Panc1 (cell line): Measurements from ENCODE around the gene COP1. TPM values are rescaled to one million over a fixed set of nuclear protein-coding genes. Genes with fewer than 3 reads are reported as not detected.

ENCODE experiments used
- ATAC-seq: fragments of 200-7000 bp; cut with Tn5 transposase; 2 replicates; pipeline ENCODE4 v1.9.1; 2020; ENCODE audit warnings: mild to moderate bottlenecking, moderate library complexity
- Bru-seq: library from RNA; stranded (reverse); fragments of 400-500 nt; gene quantifications from one replicate; lab custom pipeline; 2021; lab: Mats Ljungman, UMichigan
- BruChase-seq, 2 experiments: library from RNA; stranded (reverse); fragments of 400-500 nt; gene quantifications; one replicate each; lab custom pipeline; 2021; lab: Mats Ljungman, UMichigan
- BruUV-seq: library from RNA; stranded (reverse); fragments of 400-500 nt; replicated peaks from 2 replicates; lab custom pipeline; 2021; lab: Mats Ljungman, UMichigan
- CTCF ChIA-PET: fragments of 300-600 bp; sonication (Branson Sonifier 250); formaldehyde crosslinking; loops from one replicate; lab custom pipeline; 2022; ENCODE audit warnings: antibody characterized with exemption; lab: Charles Lee
- POLR2A ChIA-PET: fragments of 300-600 bp; sonication (Branson Sonifier 250); formaldehyde crosslinking; loops from one replicate; lab custom pipeline; 2022; ENCODE audit warnings: antibody characterized with exemption; lab: Charles Lee
- DNase-seq: peaks from one replicate; pipeline ENCODE4 v3.0.0-alpha.2; 2010; ENCODE audit warnings: low read depth, low spot score
- H3K27ac ChIP-seq: 2 replicates; pipeline ENCODE4 v1.5.1; 2011; ENCODE audit warnings: mild to moderate bottlenecking, low read length, inconsistent platforms
- H3K27me3 ChIP-seq: fragments of 200-500 bp; sonication (Bioruptor generic); 2 replicates; pipeline ENCODE4 v1.6.0; 2014; ENCODE audit warnings: low read length, inconsistent platforms; ENCODE audit not compliant: control insufficient read depth, insufficient read depth
- H3K36me3 ChIP-seq: fragments of 200-500 bp; sonication (Bioruptor generic); 2 replicates; pipeline ENCODE4 v1.5.1; 2014; ENCODE audit warnings: inconsistent platforms, mild to moderate bottlenecking, low read length, moderate library complexity; ENCODE audit not compliant: control insufficient read depth, insufficient read depth
- H3K4me1 ChIP-seq: 2 replicates; pipeline ENCODE4 v1.5.1; 2011; ENCODE audit warnings: inconsistent platforms, mild to moderate bottlenecking, low read length, moderate library complexity; ENCODE audit not compliant: control insufficient read depth, insufficient read depth
- H3K4me3 ChIP-seq, 2 experiments: 2 replicates each; pipeline ENCODE4 v1.5.1; 2011 to 2012; ENCODE audit warnings: low read depth in 2 of 2, low read length in 2 of 2, mild to moderate bottlenecking in 2 of 2, inconsistent platforms in 1 of 2, moderate library complexity in 1 of 2
- H3K9me3 ChIP-seq: fragments of 200-500 bp; sonication (Bioruptor generic); 2 replicates; pipeline ENCODE4 v1.5.1; 2014; ENCODE audit warnings: low read depth, mild to moderate bottlenecking, inconsistent platforms, low read length, moderate library complexity; ENCODE audit not compliant: control insufficient read depth, insufficient read depth
- CTCF ChIP-seq: fragments of 450-650 bp; IDR thresholded peaks from 2 replicates; pipeline ENCODE4 v1.5.1; 2017; ENCODE audit warnings: mild to moderate bottlenecking
- POLR2AphosphoS5 ChIP-seq: IDR thresholded peaks from 2 replicates; pipeline ENCODE4 v1.6.1; 2012; ENCODE audit warnings: mild to moderate bottlenecking, low read depth, low read length, moderate library complexity
- SIN3A ChIP-seq: IDR thresholded peaks from 2 replicates; pipeline ENCODE4 v1.6.1; 2012; ENCODE audit warnings: low read depth, mild to moderate bottlenecking, low read length, moderate library complexity, borderline replicate concordance; ENCODE audit not compliant: insufficient read depth
- TCF7L2 ChIP-seq: IDR thresholded peaks from 2 replicates; pipeline ENCODE4 v1.6.1; 2011; ENCODE audit warnings: mild to moderate bottlenecking, low read depth, low read length, inconsistent platforms
- in situ Hi-C: cut with HindIII; loops from 2 replicates; pipeline ENCODE4 v1.10.0; 2016; ENCODE audit warnings: low sequenced_read_pairs, low pct_unique_long_range_greater_than_20kb
- intact Hi-C: fragments of 100-400 bp; cut with micrococcal nuclease; formaldehyde crosslinking; loops from one replicate; pipeline ENCODE4 v1.10.0; 2022; ENCODE audit not compliant: unreplicated experiment
- long read RNA-seq: library from polyadenylated mRNA; unstranded; transcript quantifications from one replicate; pipeline ENCODE4 v2.0.0, GENCODE V29; 2021; ENCODE audit not compliant: unreplicated experiment
- polyA plus RNA-seq: library from polyadenylated mRNA; unstranded; fragments of >200 nt; gene quantifications from one replicate; pipeline ENCODE4 v1.2.1, GENCODE V29; 2012; ENCODE audit warnings: missing spikeins; ENCODE audit not compliant: insufficient read length
- total RNA-seq: library from RNA; stranded (reverse); gene quantifications from one replicate; pipeline ENCODE4 v1.2.1, GENCODE V29; 2021; ENCODE audit not compliant: unreplicated experiment
- TF ChIP-seq, protein P1 (sequence below), 2 experiments: IDR thresholded peaks; 2 replicates each; pipeline ENCODE4 v1.6.1; 2011 to 2012; ENCODE audit warnings: low read depth in 2 of 2, control low read depth in 1 of 2, low read length in 1 of 2, mild to moderate bottlenecking in 1 of 2, moderate library complexity in 1 of 2; ENCODE audit not compliant: insufficient read depth in 1 of 2

The COP1 gene
- total RNA-seq, result 36.5 TPM
- polyA plus RNA-seq, result 23.8 TPM
- percentile 90 among the genes with signal in this experiment for Bru-seq, nascent RNA
- BruChase-seq, experiment 1, labeled RNA remaining after a 2-hour chase, result percentile 75 among the genes with signal in this experiment
- BruChase-seq, experiment 2, labeled RNA remaining after a 6-hour chase, result percentile 73 among the genes with signal in this experiment
- long read RNA-seq, transcript COP1-201 (19 exons, 2,124 nt), result minor isoform, 9 of 155 reads
- long read RNA-seq, transcript COP1-204 (20 exons, 3,033 nt), result major isoform, 57 of 155 reads
- long read RNA-seq, partial matches to known transcripts, result 4 of 155 reads
- long read RNA-seq, other reads (novel, unspliced or antisense), result 85 of 155 reads

GRCh38 chr1:176206961-176207902, at the start of gene COP1:
Gene COP1, minus strand, starts transcription at chr1:176207286. Its CDS starts 308 bp downstream, at chr1:176206978.
- intact Hi-C loops (no loop called here), in situ Hi-C loops (no loop called here)
- Histone ChIP-seq H3K36me3 (peaks cover 5% of the 10 kb centered on the region; the same call in 1 of the 2 replicates), H3K9me3 (no peaks in the 10 kb centered on the region), H3K4me3 (peak within 1 kb of the TSS; percentile 96 to 100), H3K4me1 (peaks cover 15% of the 10 kb centered on the region), H3K27me3 (no peaks in the 10 kb centered on the region), H3K27ac (peak within 1 kb of the TSS; percentile 96)
- BruUV-seq, result no TSS peak
- TF ChIP-seq POLR2AphosphoS5, result peak; percentile 98
- TF ChIP-seq, protein P1, sequence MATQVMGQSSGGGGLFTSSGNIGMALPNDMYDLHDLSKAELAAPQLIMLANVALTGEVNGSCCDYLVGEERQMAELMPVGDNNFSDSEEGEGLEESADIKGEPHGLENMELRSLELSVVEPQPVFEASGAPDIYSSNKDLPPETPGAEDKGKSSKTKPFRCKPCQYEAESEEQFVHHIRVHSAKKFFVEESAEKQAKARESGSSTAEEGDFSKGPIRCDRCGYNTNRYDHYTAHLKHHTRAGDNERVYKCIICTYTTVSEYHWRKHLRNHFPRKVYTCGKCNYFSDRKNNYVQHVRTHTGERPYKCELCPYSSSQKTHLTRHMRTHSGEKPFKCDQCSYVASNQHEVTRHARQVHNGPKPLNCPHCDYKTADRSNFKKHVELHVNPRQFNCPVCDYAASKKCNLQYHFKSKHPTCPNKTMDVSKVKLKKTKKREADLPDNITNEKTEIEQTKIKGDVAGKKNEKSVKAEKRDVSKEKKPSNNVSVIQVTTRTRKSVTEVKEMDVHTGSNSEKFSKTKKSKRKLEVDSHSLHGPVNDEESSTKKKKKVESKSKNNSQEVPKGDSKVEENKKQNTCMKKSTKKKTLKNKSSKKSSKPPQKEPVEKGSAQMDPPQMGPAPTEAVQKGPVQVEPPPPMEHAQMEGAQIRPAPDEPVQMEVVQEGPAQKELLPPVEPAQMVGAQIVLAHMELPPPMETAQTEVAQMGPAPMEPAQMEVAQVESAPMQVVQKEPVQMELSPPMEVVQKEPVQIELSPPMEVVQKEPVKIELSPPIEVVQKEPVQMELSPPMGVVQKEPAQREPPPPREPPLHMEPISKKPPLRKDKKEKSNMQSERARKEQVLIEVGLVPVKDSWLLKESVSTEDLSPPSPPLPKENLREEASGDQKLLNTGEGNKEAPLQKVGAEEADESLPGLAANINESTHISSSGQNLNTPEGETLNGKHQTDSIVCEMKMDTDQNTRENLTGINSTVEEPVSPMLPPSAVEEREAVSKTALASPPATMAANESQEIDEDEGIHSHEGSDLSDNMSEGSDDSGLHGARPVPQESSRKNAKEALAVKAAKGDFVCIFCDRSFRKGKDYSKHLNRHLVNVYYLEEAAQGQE (IDR thresholded peaks at IDR 0.05; ENCODE audit: insufficient read depth in 1 of 2, low read depth in 2 of 2, low read length in 1 of 2), result no peak
- no peak for TF ChIP-seq TCF7L2
- peak; percentile 82 for TF ChIP-seq SIN3A
- CTCF ChIA-PET, result no interaction called here
- peak; percentile 86 for DNase-seq
- ATAC-seq, result peak; percentile 97
- POLR2A ChIA-PET, result interaction anchor here (0.7 kb wide), 1 partner anchor 548 kb away, joined by 3 read pairs; no protein-coding TSS in a partner anchor

GRCh38 chr1:176252191-176252590, 45.1 kb upstream of the COP1 start:
- ChIA-PET CTCF (no interaction called here), POLR2A (no interaction called here)
- Histone ChIP-seq H3K36me3 (no peaks in the 10 kb centered on the region), H3K27ac (no peak overlapping the region), H3K27me3 (no peaks in the 10 kb centered on the region), H3K9me3 (no peaks in the 10 kb centered on the region), H3K4me3 (no peak overlapping the region), H3K4me1 (no peaks in the 10 kb centered on the region)
- BruUV-seq, result no TSS peak
- in situ Hi-C loops (no loop called here), intact Hi-C loops (no loop called here)
- no peak for ATAC-seq
- DNase-seq, result no peak
- TF ChIP-seq POLR2AphosphoS5, result no peak
- TF ChIP-seq, protein P1 (IDR thresholded peaks at IDR 0.05; ENCODE audit: insufficient read depth in 1 of 2, low read depth in 2 of 2, low read length in 1 of 2), result no peak
- no peak for TF ChIP-seq TCF7L2
- no peak for TF ChIP-seq SIN3A
- no peak for TF ChIP-seq CTCF
